Measurements from ENCODE around the gene RPS6KB2. TPM values are rescaled to one million over a fixed set of nuclear protein-coding genes. Genes with fewer than 3 reads are reported as not detected.

The RPS6KB2 gene
- total RNA-seq, 2 experiments from 2014 or later, result 53.4 to 57.2 TPM

DNA sequence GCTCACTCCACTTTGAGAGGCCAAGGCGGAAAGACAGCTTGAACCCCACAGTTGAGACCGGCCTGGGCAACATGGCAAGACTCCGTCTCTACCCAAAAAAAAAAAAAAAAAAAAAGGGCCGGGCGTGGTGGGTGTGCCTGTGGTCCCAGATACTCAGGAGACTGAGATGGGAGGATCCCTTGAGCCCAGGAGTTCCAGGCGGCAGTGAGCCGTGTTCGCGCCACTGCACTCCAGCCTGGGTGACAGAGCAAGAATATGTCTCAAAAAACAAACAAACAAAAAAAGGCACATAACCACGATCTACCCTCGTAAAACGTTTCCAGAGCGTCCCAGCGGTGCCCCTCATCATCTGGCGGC lies 37.4 kb upstream of the RPS6KB2 start:
- ChIA-PET CTCF (interaction anchor here (0.6 to 20.0 kb wide), 5 partner anchors 8 to 36 kb away, joined by 3 to 445 read pairs (median 9); partner anchors contain the start of genes POLD4, PPP1CA and TBC1D10C), POLR2A (no interaction called here)
- H3K4me1 Mint-ChIP-seq, result peaks cover 31% of the 10 kb centered on the region
- H3K36me3 Mint-ChIP-seq (ENCODE audit: low read depth), result peaks cover 6% of the 10 kb centered on the region
- H3K27me3 Mint-ChIP-seq, result no peaks in the 10 kb centered on the region
- H3K4me3 Mint-ChIP-seq, result peak overlapping the region; percentile 89
- intact Hi-C loops (cut with DNase I, micrococcal nuclease), result loop anchor here (1.0 to 5.0 kb wide), 9 partner anchors 10 to 719 kb away; partner anchors contain the start of genes POLD4 (in 1 of the 2), PPP1CA (in 1 of the 2), RPS6KB2 (in 1 of the 2) and TMEM134 (in 1 of the 2)
- no peaks in the 10 kb centered on the region for H3K9me3 Mint-ChIP-seq (ENCODE audit: low read depth)
- H3K27ac Mint-ChIP-seq, result peak overlapping the region; percentile 73
- no peak for DNase-seq
- ATAC-seq, result no peak

DNA sequence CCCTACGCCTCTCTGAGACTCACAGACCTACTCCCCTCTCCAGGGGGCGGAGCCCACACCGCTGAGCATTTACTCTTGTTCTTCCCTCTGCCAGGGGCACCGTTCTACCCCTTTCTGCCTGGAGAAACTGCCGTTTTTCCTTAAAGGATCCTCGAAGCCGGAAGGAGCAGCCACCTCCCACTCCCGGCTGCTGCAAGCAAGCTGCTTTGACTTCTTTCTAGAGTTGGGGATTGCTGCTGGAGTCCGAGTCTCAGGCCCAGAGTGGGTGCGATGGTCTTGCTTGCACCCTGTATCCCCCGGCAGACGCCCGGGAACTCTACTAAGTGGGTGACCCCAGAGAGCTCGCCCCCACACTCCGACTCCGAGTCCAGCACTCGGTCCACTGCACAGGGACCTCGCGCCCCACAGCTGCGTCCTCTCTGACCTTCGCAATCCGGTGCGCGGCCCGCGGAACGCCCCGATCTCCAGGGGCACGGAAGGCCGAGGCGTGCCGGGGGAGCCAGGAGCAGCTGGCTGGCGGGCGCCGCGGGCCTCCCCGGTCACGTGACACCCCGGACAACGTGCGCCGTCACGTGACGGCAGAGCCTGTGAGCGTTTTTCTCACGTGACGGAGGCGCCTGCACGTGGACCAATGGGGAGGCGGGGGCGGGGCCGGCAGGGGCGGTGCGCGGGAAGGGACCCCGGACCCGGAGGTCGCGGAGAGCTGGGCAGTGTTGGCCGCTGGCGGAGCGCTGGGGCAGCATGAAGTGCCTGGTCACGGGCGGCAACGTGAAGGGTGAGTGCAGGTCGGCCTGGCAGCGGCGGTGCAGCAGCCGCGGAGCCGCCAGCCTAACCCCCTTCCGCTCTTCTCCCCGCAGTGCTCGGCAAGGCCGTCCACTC lies 36.8 kb upstream of the RPS6KB2 start, which contains the start of gene RAD9A:
Gene RAD9A (plus strand): TSS at position 683 of the 879 bp plus-strand sequence. CDS start 59 bp downstream, at position 742.
- ATAC-seq (peak; percentile 74), DNase-seq (peak; percentile 97)
- Mint-ChIP-seq H3K4me3 (peak within 1 kb of the TSS; percentile 89), H3K36me3 (ENCODE audit: low read depth) (peaks cover 9% of the 10 kb centered on the region), H3K4me1 (peaks cover 34% of the 10 kb centered on the region), H3K9me3 (ENCODE audit: low read depth) (no peaks in the 10 kb centered on the region), H3K27ac (peak within 1 kb of the TSS; percentile 80), H3K27me3 (no peaks in the 10 kb centered on the region)
- ChIA-PET POLR2A (interaction anchor here (0.8 to 1.4 kb wide), 5 partner anchors 9 to 46 kb away, joined by 3 to 7 read pairs (median 3); partner anchors contain the start of genes POLD4, PPP1CA, PTPRCAP and TBC1D10C), CTCF (interaction anchor here (0.6 to 20.0 kb wide), 8 partner anchors 9 to 46 kb away, joined by 3 to 445 read pairs (median 8); partner anchors contain the start of genes POLD4, PPP1CA, PTPRCAP and TBC1D10C)
- intact Hi-C loops (cut with DNase I, micrococcal nuclease), result loop anchor here (1.0 to 5.0 kb wide), 9 partner anchors 10 to 719 kb away; partner anchors contain the start of genes POLD4 (in 1 of the 2), PPP1CA (in 1 of the 2), RPS6KB2 (in 1 of the 2) and TMEM134 (in 1 of the 2)

DNA sequence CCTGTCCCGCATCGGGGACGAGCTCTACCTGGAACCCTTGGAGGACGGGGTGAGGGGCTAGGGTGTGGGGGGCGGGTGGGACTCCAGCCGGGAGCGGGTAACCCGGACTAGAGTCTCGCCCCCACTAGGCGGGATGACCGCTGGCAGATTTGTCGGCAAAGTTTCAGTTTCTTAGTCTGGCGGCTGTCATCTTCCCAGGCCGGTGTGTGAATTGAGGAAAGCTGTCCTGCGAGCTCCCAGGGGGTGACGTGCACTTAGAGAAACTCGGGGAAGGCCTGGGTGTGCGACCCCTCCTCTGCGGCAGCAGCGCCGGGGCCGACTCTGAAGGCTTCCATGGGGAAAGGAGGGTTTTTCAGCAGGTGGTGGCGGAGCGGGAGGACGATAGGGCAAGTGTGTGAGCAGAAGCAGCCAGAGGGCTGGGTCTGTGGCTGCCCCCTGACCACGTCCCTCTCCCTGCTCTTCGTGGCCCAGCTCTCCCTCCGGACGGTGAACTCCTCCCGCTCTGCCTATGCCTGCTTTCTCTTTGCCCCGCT lies 36.0 kb upstream of the RPS6KB2 start:
- Mint-ChIP-seq H3K27me3 (no peaks in the 10 kb centered on the region), H3K4me1 (peaks cover 39% of the 10 kb centered on the region), H3K9me3 (ENCODE audit: low read depth) (no peaks in the 10 kb centered on the region), H3K27ac (peak overlapping the region; percentile 80), H3K36me3 (ENCODE audit: low read depth) (peaks cover 13% of the 10 kb centered on the region), H3K4me3 (peak overlapping the region; percentile 89)
- peak; percentile 17 for ATAC-seq
- ChIA-PET CTCF (interaction anchor here (0.6 to 20.0 kb wide), 6 partner anchors 9 to 45 kb away, joined by 3 to 445 read pairs (median 8); partner anchors contain the start of genes POLD4, PPP1CA, PTPRCAP and TBC1D10C), POLR2A (interaction anchor here (1.0 to 1.4 kb wide), 5 partner anchors 8 to 152 kb away, joined by 3 to 7 read pairs (median 3); partner anchors contain the start of genes PPP1CA, PTPRCAP and TBC1D10C)
- intact Hi-C loops (cut with DNase I, micrococcal nuclease), result loop anchor here in 1 of 2 experiments (5.0 kb wide), 1 partner anchor 720 kb away; no protein-coding TSS in a partner anchor
- DNase-seq, result no peak

DNA sequence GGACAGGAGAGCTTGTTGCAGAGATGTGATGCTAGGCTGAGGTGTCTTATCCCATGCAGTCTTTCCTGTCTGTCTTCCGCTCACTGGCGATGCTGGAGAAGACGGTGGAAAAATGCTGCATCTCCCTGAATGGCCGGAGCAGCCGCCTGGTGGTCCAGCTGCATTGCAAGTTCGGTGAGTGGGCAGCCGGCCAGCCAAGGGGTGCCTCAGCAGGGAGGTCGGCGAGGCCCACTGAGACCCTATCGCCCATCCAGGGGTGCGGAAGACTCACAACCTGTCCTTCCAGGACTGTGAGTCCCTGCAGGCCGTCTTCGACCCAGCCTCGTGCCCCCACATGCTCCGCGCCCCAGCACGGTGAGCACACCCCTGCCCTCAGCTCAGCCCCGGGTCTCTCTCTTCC lies 34.9 kb upstream of the RPS6KB2 start:
- Mint-ChIP-seq H3K36me3 (ENCODE audit: low read depth) (peaks cover 23% of the 10 kb centered on the region), H3K4me1 (peaks cover 48% of the 10 kb centered on the region), H3K9me3 (ENCODE audit: low read depth) (no peaks in the 10 kb centered on the region), H3K4me3 (peak overlapping the region; percentile 89), H3K27me3 (no peaks in the 10 kb centered on the region), H3K27ac (no peak overlapping the region)
- CTCF ChIA-PET, result no interaction called here
- POLR2A ChIA-PET, result interaction anchor here (1.0 kb wide), 1 partner anchor 153 kb away, joined by 3 read pairs; no protein-coding TSS in a partner anchor
- ATAC-seq, result no peak
- intact Hi-C loops (cut with DNase I, micrococcal nuclease), result loop anchor here in 1 of 2 experiments (5.0 kb wide), 1 partner anchor 721 kb away; no protein-coding TSS in a partner anchor
- DNase-seq, result no peak

DNA sequence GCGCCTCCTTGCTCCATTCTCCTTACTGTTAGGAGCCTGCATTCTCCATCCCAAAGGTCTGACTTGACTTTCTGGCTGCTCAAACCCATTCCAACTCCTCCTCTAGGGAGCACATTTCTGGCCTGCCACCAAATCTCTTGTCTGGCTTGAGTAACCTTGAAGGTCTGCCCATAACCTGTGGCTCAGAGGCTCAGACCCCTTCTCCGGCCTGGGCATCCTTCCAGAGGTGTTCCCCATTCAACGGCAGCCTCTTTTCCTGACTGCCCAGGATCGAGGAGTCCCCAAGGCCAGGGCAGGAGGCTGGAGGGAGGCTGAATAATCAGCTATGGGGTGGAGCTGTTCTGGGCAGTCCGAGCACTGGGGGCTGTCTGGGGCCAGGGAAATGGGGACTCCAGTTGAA lies 34.3 kb upstream of the RPS6KB2 start:
- Mint-ChIP-seq H3K27me3 (no peaks in the 10 kb centered on the region), H3K4me3 (peak overlapping the region; percentile 89), H3K27ac (no peak overlapping the region), H3K36me3 (ENCODE audit: low read depth) (peaks cover 27% of the 10 kb centered on the region), H3K9me3 (ENCODE audit: low read depth) (no peaks in the 10 kb centered on the region), H3K4me1 (peaks cover 50% of the 10 kb centered on the region)
- DNase-seq (no peak), ATAC-seq (no peak)
- POLR2A ChIA-PET, result no interaction called here
- CTCF ChIA-PET, result interaction anchor here (1.0 to 1.2 kb wide), 2 partner anchors 11 to 19 kb away, joined by 3 read pairs; no protein-coding TSS in a partner anchor
- intact Hi-C loops (cut with DNase I, micrococcal nuclease), result loop anchor here in 1 of 2 experiments (5.0 kb wide), 1 partner anchor 722 kb away; no protein-coding TSS in a partner anchor

DNA sequence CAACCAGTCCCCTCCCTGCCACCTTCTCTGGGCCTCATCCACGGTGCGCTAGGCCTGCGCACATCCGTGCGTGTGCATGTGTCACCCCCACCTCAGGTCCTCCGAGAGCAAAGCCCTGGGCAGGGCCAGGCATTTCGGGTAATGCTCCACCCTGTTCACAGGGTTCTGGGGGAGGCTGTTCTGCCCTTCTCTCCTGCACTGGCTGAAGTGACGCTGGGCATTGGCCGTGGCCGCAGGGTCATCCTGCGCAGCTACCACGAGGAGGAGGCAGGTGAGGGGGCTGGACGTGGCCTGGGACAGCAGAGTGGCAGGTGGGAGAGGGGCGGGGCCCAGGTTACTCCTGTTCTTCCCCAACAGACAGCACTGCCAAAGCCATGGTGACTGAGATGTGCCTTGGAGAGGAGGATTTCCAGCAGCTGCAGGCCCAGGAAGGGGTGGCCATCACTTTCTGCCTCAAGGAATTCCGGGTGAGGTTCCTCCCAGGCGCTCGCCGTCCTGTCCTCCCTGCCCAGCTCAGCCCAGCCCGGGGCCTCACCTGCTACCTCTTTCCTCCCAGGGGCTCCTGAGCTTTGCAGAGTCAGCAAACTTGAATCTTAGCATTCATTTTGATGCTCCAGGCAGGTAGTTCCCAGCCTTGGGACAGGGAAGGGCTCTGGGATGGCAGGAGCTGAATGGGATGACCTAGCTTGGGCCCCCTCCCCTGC lies 32.6 kb upstream of the RPS6KB2 start:
- peaks cover 55% of the 10 kb centered on the region for H3K4me1 Mint-ChIP-seq
- H3K4me3 Mint-ChIP-seq, result no peak overlapping the region
- DNase-seq, result no peak
- ChIA-PET POLR2A (interaction anchor here (0.6 kb wide), 1 partner anchor 48 kb away, joined by 9 read pairs; no protein-coding TSS in a partner anchor), CTCF (interaction anchor here (0.6 to 1.7 kb wide), 6 partner anchors 9 to 79 kb away, joined by 3 to 6 read pairs (median 4); no protein-coding TSS in a partner anchor)
- ATAC-seq, result no peak
- no peaks in the 10 kb centered on the region for H3K9me3 Mint-ChIP-seq (ENCODE audit: low read depth)
- no peak overlapping the region for H3K27ac Mint-ChIP-seq
- intact Hi-C loops (cut with DNase I, micrococcal nuclease), result no loop called here
- no peaks in the 10 kb centered on the region for H3K27me3 Mint-ChIP-seq
- H3K36me3 Mint-ChIP-seq (ENCODE audit: low read depth), result peaks cover 38% of the 10 kb centered on the region

DNA sequence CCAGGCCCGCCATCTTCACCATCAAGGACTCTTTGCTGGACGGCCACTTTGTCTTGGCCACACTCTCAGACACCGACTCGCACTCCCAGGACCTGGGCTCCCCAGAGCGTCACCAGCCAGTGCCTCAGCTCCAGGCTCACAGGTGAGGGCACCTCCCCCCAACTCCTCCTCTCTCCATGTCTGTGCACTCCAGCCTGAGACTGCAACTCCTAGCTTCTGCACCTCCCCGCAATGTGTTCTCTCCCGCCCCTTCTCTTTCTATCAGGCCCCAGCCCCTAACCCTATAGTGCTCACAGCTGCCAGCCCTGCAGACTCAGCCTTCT lies 32.1 kb upstream of the RPS6KB2 start:
- no peaks in the 10 kb centered on the region for H3K9me3 Mint-ChIP-seq (ENCODE audit: low read depth)
- DNase-seq (no peak), ATAC-seq (no peak)
- intact Hi-C loops (cut with DNase I, micrococcal nuclease), result no loop called here
- no peaks in the 10 kb centered on the region for H3K27me3 Mint-ChIP-seq
- H3K36me3 Mint-ChIP-seq (ENCODE audit: low read depth), result peaks cover 41% of the 10 kb centered on the region
- no peak overlapping the region for H3K4me3 Mint-ChIP-seq
- H3K27ac Mint-ChIP-seq, result no peak overlapping the region
- H3K4me1 Mint-ChIP-seq, result peaks cover 50% of the 10 kb centered on the region
- CTCF ChIA-PET, result interaction anchor here (0.6 to 1.7 kb wide), 6 partner anchors 9 to 78 kb away, joined by 3 to 6 read pairs (median 4); no protein-coding TSS in a partner anchor
- POLR2A ChIA-PET, result interaction anchor here (0.6 kb wide), 1 partner anchor 48 kb away, joined by 9 read pairs; no protein-coding TSS in a partner anchor

DNA sequence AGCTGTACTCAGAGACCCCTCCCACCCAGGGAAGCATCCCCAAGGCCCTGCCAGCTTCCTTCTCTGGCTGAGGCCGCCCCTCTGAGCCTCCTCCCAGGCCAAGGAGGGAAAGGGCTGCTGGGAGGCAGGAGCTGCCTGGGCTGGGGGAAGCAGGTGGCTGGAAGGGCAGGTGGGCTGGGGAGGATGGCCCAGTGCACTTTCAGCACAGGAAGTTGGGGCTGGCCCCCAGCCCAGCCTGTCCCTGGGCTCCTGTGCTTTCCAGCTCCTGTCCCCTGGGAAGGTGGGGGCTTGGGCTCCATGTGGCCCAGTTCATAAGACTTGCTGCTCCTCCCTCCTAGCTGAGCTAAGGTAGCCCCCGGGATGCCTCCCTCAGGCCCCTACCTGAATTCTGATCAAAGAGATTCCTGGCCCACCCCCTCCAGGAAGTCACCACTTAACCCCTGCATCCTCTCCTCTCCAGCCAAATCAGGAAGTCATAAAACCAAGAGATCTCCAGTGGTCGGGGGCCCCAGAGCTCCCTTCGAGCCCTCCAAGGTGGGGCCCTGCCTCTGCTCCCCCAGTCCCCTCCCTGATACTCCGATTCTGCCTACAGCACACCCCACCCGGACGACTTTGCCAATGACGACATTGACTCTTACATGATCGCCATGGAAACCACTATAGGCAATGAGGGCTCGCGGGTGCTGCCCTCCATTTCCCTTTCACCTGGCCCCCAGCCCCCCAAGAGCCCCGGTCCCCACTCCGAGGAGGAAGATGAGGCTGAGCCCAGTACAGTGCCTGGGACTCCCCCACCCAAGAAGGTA lies 31.5 kb upstream of the RPS6KB2 start:
- DNase-seq (no peak), ATAC-seq (no peak)
- Mint-ChIP-seq H3K4me1 (peaks cover 49% of the 10 kb centered on the region), H3K36me3 (ENCODE audit: low read depth) (peaks cover 41% of the 10 kb centered on the region), H3K4me3 (no peak overlapping the region), H3K27ac (peak overlapping the region; percentile 80), H3K9me3 (ENCODE audit: low read depth) (no peaks in the 10 kb centered on the region), H3K27me3 (no peaks in the 10 kb centered on the region)
- ChIA-PET CTCF (interaction anchor here (0.6 to 1.7 kb wide), 6 partner anchors 8 to 78 kb away, joined by 3 to 6 read pairs (median 4); no protein-coding TSS in a partner anchor), POLR2A (interaction anchor here (0.6 kb wide), 1 partner anchor 47 kb away, joined by 9 read pairs; no protein-coding TSS in a partner anchor)
- intact Hi-C loops (cut with DNase I, micrococcal nuclease), result no loop called here

DNA sequence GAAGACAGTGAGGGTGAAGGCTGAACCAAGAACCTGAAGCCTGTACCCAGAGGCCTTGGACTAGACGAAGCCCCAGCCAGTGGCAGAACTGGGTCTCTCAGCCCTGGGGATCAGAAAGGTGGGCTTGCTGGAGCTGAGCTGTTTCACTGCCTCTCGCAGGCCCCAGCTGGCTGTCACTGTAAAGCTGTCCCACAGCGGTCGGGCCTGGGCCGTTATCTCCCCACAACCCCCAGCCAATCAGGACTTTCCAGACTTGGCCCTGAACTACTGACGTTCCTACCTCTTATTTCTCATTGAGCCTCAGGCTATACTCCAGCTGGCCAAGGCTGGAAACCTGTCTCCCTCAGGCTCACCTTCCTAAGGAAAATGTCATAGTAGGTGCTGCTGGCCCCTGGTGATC lies 30.8 kb upstream of the RPS6KB2 start:
- H3K36me3 Mint-ChIP-seq (ENCODE audit: low read depth), result peaks cover 41% of the 10 kb centered on the region
- intact Hi-C loops (cut with DNase I, micrococcal nuclease), result no loop called here
- peaks cover 49% of the 10 kb centered on the region for H3K4me1 Mint-ChIP-seq
- no peak for DNase-seq
- no peaks in the 10 kb centered on the region for H3K9me3 Mint-ChIP-seq (ENCODE audit: low read depth)
- ChIA-PET POLR2A (no interaction called here), CTCF (interaction anchor here (1.4 to 1.7 kb wide), 2 partner anchors 8 to 15 kb away, joined by 4 to 6 read pairs; no protein-coding TSS in a partner anchor)
- H3K4me3 Mint-ChIP-seq, result no peak overlapping the region
- no peak overlapping the region for H3K27ac Mint-ChIP-seq
- no peaks in the 10 kb centered on the region for H3K27me3 Mint-ChIP-seq
- ATAC-seq, result no peak

Data from activated CD4-positive, alpha-beta T cell treated with anti-CD3 and anti-CD28 coated beads for 36 hours (primary cell).